ENCODE results near the gene IZUMO4.

GRCh38 chr19:2112516-2113320, 16.0 kb downstream of the IZUMO4 start:
- no peak for TF ChIP-seq TAF1 (IDR thresholded peaks at IDR 0.05; ENCODE audit: borderline replicate concordance, low read depth, low read length)
- TF ChIP-seq POLR2AphosphoS5 (IDR thresholded peaks at IDR 0.05; ENCODE audit: low read depth, low read length): no peak
- no peak for TF ChIP-seq POLR2A (IDR thresholded peaks at IDR 0.05; ENCODE audit: low read depth, low read length)

All from GM12892 (cell line).